Astrocyte (in vitro differentiated cells and primary cell): ENCODE data around the gene IMMP2L. TPM values are rescaled to one million over a fixed set of nuclear protein-coding genes. Genes with fewer than 3 reads are reported as not detected.
A peak's percentile ranks its signal among the peaks of the same experiment; 100 is the strongest.

Source experiments
- DNase-seq: peaks from one replicate; pipeline ENCODE4 v3.0.0-alpha.2; 2010; ENCODE audit warnings: low read depth
- FAIRE-seq: peaks from 2 replicates; lab custom pipeline; 2011; peaks lifted over from hg19 to GRCh38; lab: Jason Lieb, UNC
- H2AFZ ChIP-seq: 2 replicates; pipeline ENCODE4 v1.6.0; 2012; ENCODE audit warnings: low read depth, low read length, inconsistent platforms
- H3K27ac ChIP-seq: 2 replicates; pipeline ENCODE4 v1.5.1; 2011; ENCODE audit warnings: low read depth, low read length, inconsistent platforms
- H3K27me3 ChIP-seq: 2 replicates; pipeline ENCODE4 v1.6.0; 2011; ENCODE audit warnings: low read length, inconsistent platforms; ENCODE audit not compliant: insufficient read depth
- H3K36me3 ChIP-seq: 2 replicates; pipeline ENCODE4 v1.5.1; 2011; ENCODE audit warnings: low read length, inconsistent platforms; ENCODE audit not compliant: insufficient read depth
- H3K4me1 ChIP-seq: 2 replicates; pipeline ENCODE4 v1.5.1; 2011; ENCODE audit warnings: low read length, inconsistent platforms; ENCODE audit not compliant: insufficient read depth
- H3K4me2 ChIP-seq: 2 replicates; pipeline ENCODE4 v1.6.0; 2012; ENCODE audit warnings: low read length, inconsistent platforms
- H3K4me3 ChIP-seq: 2 replicates; pipeline ENCODE4 v1.5.1; 2011; ENCODE audit warnings: low read depth, mild to moderate bottlenecking, low read length, inconsistent platforms; ENCODE audit not compliant: insufficient read depth
- H3K79me2 ChIP-seq: 2 replicates; pipeline ENCODE4 v1.6.0; 2012; ENCODE audit warnings: mild to moderate bottlenecking, low read length, inconsistent platforms; ENCODE audit not compliant: insufficient read depth
- H3K9ac ChIP-seq: 2 replicates; pipeline ENCODE4 v1.6.0; 2012; ENCODE audit warnings: mild to moderate bottlenecking, low read length, inconsistent platforms
- H3K9me3 ChIP-seq: 2 replicates; pipeline ENCODE4 v1.5.1; 2012; ENCODE audit warnings: low read depth, mild to moderate bottlenecking, low read length, inconsistent platforms; ENCODE audit not compliant: insufficient read depth
- H4K20me1 ChIP-seq: 2 replicates; pipeline ENCODE4 v1.6.0; 2012; ENCODE audit warnings: low read length, inconsistent platforms; ENCODE audit not compliant: insufficient read depth
- H3K27ac Mint-ChIP-seq: one replicate; pipeline ENCODE4 v1.8.0; 2021; ENCODE audit warnings: mild to moderate bottlenecking, mixed read lengths; ENCODE audit not compliant: unreplicated experiment
- H3K27me3 Mint-ChIP-seq: one replicate; pipeline ENCODE4 v1.8.0; 2021; ENCODE audit warnings: low read depth, mixed read lengths; ENCODE audit not compliant: unreplicated experiment
- H3K36me3 Mint-ChIP-seq: one replicate; pipeline ENCODE4 v1.8.0; 2021; ENCODE audit warnings: low read depth, mixed read lengths; ENCODE audit not compliant: unreplicated experiment
- H3K4me1 Mint-ChIP-seq: one replicate; pipeline ENCODE4 v1.8.0; 2021; ENCODE audit warnings: low read depth, mixed read lengths; ENCODE audit not compliant: unreplicated experiment
- H3K4me3 Mint-ChIP-seq: one replicate; pipeline ENCODE4 v1.8.0; 2021; ENCODE audit warnings: mild to moderate bottlenecking, moderate library complexity, mixed read lengths; ENCODE audit not compliant: unreplicated experiment
- H3K9me3 Mint-ChIP-seq: one replicate; pipeline ENCODE4 v1.8.0; 2021; ENCODE audit warnings: mild to moderate bottlenecking, mixed read lengths; ENCODE audit not compliant: unreplicated experiment
- CTCF ChIP-seq: IDR thresholded peaks from 2 replicates; pipeline ENCODE4 v1.5.1; 2011; ENCODE audit warnings: low read depth, mild to moderate bottlenecking, inconsistent platforms, low read length, moderate library complexity; ENCODE audit not compliant: insufficient read depth
- EZH2 ChIP-seq: IDR thresholded peaks from 2 replicates; pipeline ENCODE4 v1.6.1; 2012; ENCODE audit warnings: mild to moderate bottlenecking, low read length, inconsistent platforms; ENCODE audit not compliant: insufficient read depth
- total RNA-seq: library from RNA; stranded (reverse); gene quantifications from 2 replicates; pipeline ENCODE4 v1.2.1, GENCODE V29; 2021

Gene IMMP2L
- total RNA-seq, 1 donor from 2014 or later = 13.8 TPM

- H3K4me3 ChIP-seq = no peak overlapping the region
- peak; percentile 100 for DNase-seq
- peak overlapping the region; percentile 49 for H3K27ac ChIP-seq
- Mint-ChIP-seq H3K27me3 (no peaks in the 10 kb centered on the region), H3K36me3 (no peaks in the 10 kb centered on the region), H3K27ac (peak overlapping the region; percentile 82), H3K9me3 (no peaks in the 10 kb centered on the region), H3K4me3 (no peak overlapping the region), H3K4me1 (peaks cover 22% of the 10 kb centered on the region)
- no peaks in the 10 kb centered on the region for H3K79me2 ChIP-seq
- H3K27me3 ChIP-seq = no peaks in the 10 kb centered on the region
- H3K9ac ChIP-seq = peak overlapping the region; percentile 2
- H3K36me3 ChIP-seq = no peaks in the 10 kb centered on the region
- H3K4me2 ChIP-seq = peak overlapping the region; percentile 57
- H3K9me3 ChIP-seq = no peaks in the 10 kb centered on the region
- H2AFZ ChIP-seq = no peak overlapping the region
- H4K20me1 ChIP-seq = no peaks in the 10 kb centered on the region
- TF ChIP-seq EZH2 (no peak), CTCF (no peak)
- H3K4me1 ChIP-seq = peaks cover 13% of the 10 kb centered on the region
- peak; percentile 98 for FAIRE-seq
Measured at GRCh38 chr7:111198255-111198654, 364.0 kb downstream of the IMMP2L start.

GRCh38 chr7:111196655-111197054, 365.6 kb downstream of the IMMP2L start:
- Histone ChIP-seq H3K36me3 (no peaks in the 10 kb centered on the region), H3K79me2 (no peaks in the 10 kb centered on the region), H3K9ac (no peak overlapping the region), H3K9me3 (no peaks in the 10 kb centered on the region), H3K4me1 (peaks cover 13% of the 10 kb centered on the region), H3K27ac (no peak overlapping the region), H4K20me1 (no peaks in the 10 kb centered on the region), H3K4me2 (no peak overlapping the region), H3K4me3 (no peak overlapping the region), H2AFZ (no peak overlapping the region), H3K27me3 (no peaks in the 10 kb centered on the region)
- no peak overlapping the region for H3K4me3 Mint-ChIP-seq
- H3K4me1 Mint-ChIP-seq = peaks cover 22% of the 10 kb centered on the region
- no peak for TF ChIP-seq CTCF
- TF ChIP-seq EZH2 = no peak
- FAIRE-seq = no peak
- DNase-seq = no peak
- H3K9me3 Mint-ChIP-seq = no peaks in the 10 kb centered on the region
- no peaks in the 10 kb centered on the region for H3K36me3 Mint-ChIP-seq
- H3K27me3 Mint-ChIP-seq = no peaks in the 10 kb centered on the region
- no peak overlapping the region for H3K27ac Mint-ChIP-seq

- no peak overlapping the region for H3K9ac ChIP-seq
- H3K4me3 ChIP-seq = no peak overlapping the region
- H3K79me2 ChIP-seq = no peaks in the 10 kb centered on the region
- H3K27ac ChIP-seq = no peak overlapping the region
- TF ChIP-seq EZH2 (no peak), CTCF (no peak)
- peaks cover 5% of the 10 kb centered on the region for H3K4me1 ChIP-seq
- Mint-ChIP-seq H3K27me3 (no peaks in the 10 kb centered on the region), H3K4me3 (no peak overlapping the region), H3K4me1 (peaks cover 5% of the 10 kb centered on the region), H3K36me3 (peaks cover 4% of the 10 kb centered on the region), H3K9me3 (peaks cover 2% of the 10 kb centered on the region), H3K27ac (no peak overlapping the region)
- H3K36me3 ChIP-seq = no peaks in the 10 kb centered on the region
- H3K27me3 ChIP-seq = no peaks in the 10 kb centered on the region
- H3K9me3 ChIP-seq = no peaks in the 10 kb centered on the region
- H4K20me1 ChIP-seq = no peaks in the 10 kb centered on the region
- no peak overlapping the region for H3K4me2 ChIP-seq
- H2AFZ ChIP-seq = no peak overlapping the region
- DNase-seq = no peak
- FAIRE-seq = no peak
Measured at GRCh38 chr7:111192614-111193413, 369.5 kb downstream of the IMMP2L start.
